Prostate gland (tissue), 2 donors: ENCODE measurements around the gene CACNA1E. TPM values are rescaled to one million over a fixed set of nuclear protein-coding genes. Genes with fewer than 3 reads are reported as not detected.

Source experiments
- DNase-seq: peaks from one replicate; pipeline ENCODE4 v3.0.0-alpha.2; 2019; ENCODE audit warnings: low spot score
- H3K27ac ChIP-seq, 2 donors: fragments of 200-600 bp; sonication (generic); 2 replicates each; pipeline ENCODE4 v1.5.1; 2017 to 2019
- H3K27me3 ChIP-seq: fragments of 200-600 bp; sonication (generic); replicated peaks from 2 replicates; pipeline ENCODE4 v1.5.1; 2019; ENCODE audit not compliant: insufficient read depth
- H3K36me3 ChIP-seq, 2 donors: fragments of 200-600 bp; sonication (generic); 1 replicate in 1 of 2; 2 replicates in 1 of 2; pipeline versions ENCODE4 v1.5.1 to v1.8.1; 2017 to 2019
- H3K4me1 ChIP-seq: fragments of 200-600 bp; sonication (generic); replicated peaks from 2 replicates; pipeline ENCODE4 v1.5.1; 2019
- H3K4me3 ChIP-seq, 2 donors: fragments of 200-600 bp; sonication (generic); 2 replicates each; pipeline ENCODE4 v1.5.1; 2017 to 2019
- H3K9me3 ChIP-seq: fragments of 200-600 bp; sonication (generic); 2 replicates; pipeline ENCODE4 v1.5.1; 2017
- POLR2A ChIP-seq: fragments of 450-650 bp; IDR thresholded peaks from one replicate; pipeline ENCODE4 v1.6.1; 2016; ENCODE audit warnings: antibody characterized with exemption, mild to moderate bottlenecking
- POLR2AphosphoS5 ChIP-seq: sonication (generic); formaldehyde crosslinking; IDR thresholded peaks from one replicate; pipeline ENCODE4 v1.6.1; 2017; ENCODE audit warnings: antibody characterized with exemption
- WGBS: methylation state at CpG from one replicate; pipeline ENCODE4 v1.1.5; 2018; 5-methylcytosine and 5-hydroxymethylcytosine counted together
- intact Hi-C: fragments of 100-400 bp; cut with DNase I; formaldehyde crosslinking; loops from one replicate; pipeline ENCODE4 v1.14.2; 2022
- total RNA-seq, 2 donors: library from RNA; depleted of rRNA; stranded (reverse); fragments of >200 nt; gene quantifications; one replicate each; pipeline ENCODE4 v1.1.0, GENCODE V29; 2016
- TF ChIP-seq, protein P1 (sequence below), 4 experiments: fragments of 200-600 bp in 2 of 4; fragments of 450-650 bp in 2 of 4; sonication (generic) in 2 of 4; IDR thresholded peaks; 1 replicate in 3 of 4; 2 replicates in 1 of 4; pipeline ENCODE4 v1.5.1; 2016 to 2019; ENCODE audit warnings: antibody characterized with exemption in 4 of 4, mild to moderate bottlenecking in 2 of 4, moderate library complexity in 2 of 4

Gene CACNA1E
- total RNA-seq, 2 donors from 2014 or later, result 4.1 TPM; not detected in 1

DNA sequence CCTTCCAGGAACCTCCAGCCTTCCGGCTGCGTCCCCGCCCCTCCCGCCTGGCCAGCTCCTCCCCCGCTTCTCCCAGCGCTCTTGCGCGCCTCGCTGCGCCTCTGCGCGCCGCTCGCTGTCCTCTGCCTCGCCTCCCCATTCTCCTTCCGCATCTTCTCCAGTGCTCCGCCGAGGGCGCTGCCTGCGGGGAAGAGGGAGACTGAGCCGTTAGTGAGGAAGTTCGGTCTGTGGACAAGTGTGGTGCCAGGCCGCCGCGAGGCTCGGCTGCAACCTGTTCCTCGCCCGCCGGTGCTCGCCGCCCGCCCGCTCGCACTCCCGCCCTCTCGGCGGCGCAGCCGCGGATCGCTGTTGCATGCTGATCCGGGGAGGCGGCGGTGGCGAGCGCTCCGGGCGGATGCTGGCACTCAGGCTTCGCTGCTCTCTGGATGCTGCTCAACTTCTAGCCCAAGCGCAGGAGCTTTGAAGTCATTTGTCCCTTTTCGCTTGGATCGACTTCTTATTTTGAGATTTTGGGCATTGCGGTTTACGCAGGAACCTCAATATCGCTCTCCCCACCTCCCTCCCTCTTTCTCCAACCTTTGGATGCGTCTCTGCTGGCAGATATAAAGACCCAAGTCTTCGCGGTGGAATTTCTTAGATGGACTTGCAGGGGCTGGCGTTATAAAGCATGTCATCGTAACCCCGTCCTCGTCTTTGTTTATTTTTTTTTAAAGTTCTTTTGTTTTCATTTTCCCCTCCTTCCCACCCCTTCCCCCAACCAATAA is 614 bp upstream of the CACNA1E start:
- 3% methylated on average over 62 of the region's 62 CpGs for WGBS
- no peaks in the 10 kb centered on the region for H3K36me3 ChIP-seq
- intact Hi-C loops, result no loop called here

GRCh38 chr1:181484821-181485220 is 1.5 kb downstream of the CACNA1E start:
- no peak for DNase-seq
- no peaks in the 10 kb centered on the region for H3K9me3 ChIP-seq
- intact Hi-C loops, result no loop called here
- no peaks in the 10 kb centered on the region for H3K4me1 ChIP-seq
- peaks cover 23% of the 10 kb centered on the region for H3K27me3 ChIP-seq
- 62% methylated on average over 2 of the region's 2 CpGs for WGBS
- no peak overlapping the region for H3K27ac ChIP-seq
- no peak overlapping the region for H3K4me3 ChIP-seq
- no peak for TF ChIP-seq POLR2A
- TF ChIP-seq, protein P1, sequence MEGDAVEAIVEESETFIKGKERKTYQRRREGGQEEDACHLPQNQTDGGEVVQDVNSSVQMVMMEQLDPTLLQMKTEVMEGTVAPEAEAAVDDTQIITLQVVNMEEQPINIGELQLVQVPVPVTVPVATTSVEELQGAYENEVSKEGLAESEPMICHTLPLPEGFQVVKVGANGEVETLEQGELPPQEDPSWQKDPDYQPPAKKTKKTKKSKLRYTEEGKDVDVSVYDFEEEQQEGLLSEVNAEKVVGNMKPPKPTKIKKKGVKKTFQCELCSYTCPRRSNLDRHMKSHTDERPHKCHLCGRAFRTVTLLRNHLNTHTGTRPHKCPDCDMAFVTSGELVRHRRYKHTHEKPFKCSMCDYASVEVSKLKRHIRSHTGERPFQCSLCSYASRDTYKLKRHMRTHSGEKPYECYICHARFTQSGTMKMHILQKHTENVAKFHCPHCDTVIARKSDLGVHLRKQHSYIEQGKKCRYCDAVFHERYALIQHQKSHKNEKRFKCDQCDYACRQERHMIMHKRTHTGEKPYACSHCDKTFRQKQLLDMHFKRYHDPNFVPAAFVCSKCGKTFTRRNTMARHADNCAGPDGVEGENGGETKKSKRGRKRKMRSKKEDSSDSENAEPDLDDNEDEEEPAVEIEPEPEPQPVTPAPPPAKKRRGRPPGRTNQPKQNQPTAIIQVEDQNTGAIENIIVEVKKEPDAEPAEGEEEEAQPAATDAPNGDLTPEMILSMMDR (IDR thresholded peaks at IDR 0.05), result no peak
- TF ChIP-seq POLR2AphosphoS5, result no peak
- H3K36me3 ChIP-seq, result no peaks in the 10 kb centered on the region

More for the DNA sequence above, 614 bp upstream of the CACNA1E start:
- Histone ChIP-seq H3K9me3 (no peaks in the 10 kb centered on the region), H3K27me3 (peaks cover 23% of the 10 kb centered on the region), H3K27ac (no peak overlapping the region), H3K4me1 (no peaks in the 10 kb centered on the region), H3K4me3 (peak overlapping the region in 1 of 2 donors; percentile 9)
- peak; percentile 15 for DNase-seq
- TF ChIP-seq, protein P1 (IDR thresholded peaks at IDR 0.05), result peak in 1 of 4 experiments; percentile 16
- TF ChIP-seq POLR2A, result no peak

DNA sequence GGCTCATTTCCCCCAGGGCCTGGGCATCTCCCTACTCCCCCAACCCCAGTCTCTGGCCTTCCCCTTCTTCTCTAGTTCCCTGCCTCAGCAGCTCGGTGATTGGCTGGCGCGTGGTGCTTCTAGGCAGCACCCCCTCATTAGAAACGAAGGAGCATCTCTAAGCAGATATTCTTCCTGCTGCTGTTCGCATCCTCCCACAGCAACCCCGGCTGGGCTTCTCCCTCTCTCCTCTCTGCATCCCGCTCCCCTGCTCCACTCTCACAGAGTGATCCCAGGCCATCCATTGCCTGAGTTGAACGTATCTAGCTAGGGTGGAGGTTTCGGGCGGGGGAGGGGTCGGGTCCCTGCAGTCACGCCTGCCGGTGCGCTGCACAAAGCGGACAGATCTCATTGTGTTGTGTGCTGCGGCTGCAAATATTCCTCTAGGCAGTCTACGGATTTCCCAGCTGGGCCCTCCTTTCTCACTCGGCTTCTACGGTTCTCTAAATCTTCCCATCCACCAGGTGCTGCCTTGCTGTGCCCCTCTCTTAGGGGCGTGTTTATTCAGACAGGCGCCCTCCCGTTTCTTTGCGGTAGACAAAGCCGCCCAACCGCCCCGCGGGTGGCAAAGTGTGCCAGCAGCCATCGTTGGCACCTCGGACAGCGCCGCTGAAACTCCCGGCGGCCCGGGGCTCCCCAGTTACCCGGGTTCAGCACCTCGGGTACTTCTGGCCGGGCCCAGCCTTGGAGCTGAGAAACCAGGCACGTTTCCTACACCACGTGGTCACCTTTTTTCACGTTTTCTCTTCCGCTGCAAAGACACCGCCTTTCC is 2.2 kb downstream of the CACNA1E start:
- intact Hi-C loops, result no loop called here
- Histone ChIP-seq H3K27ac (no peak overlapping the region), H3K4me1 (no peaks in the 10 kb centered on the region), H3K9me3 (no peaks in the 10 kb centered on the region), H3K36me3 (no peaks in the 10 kb centered on the region), H3K27me3 (peaks cover 23% of the 10 kb centered on the region), H3K4me3 (no peak overlapping the region)
- WGBS, result 4% methylated on average over 42 of the region's 42 CpGs
- TF ChIP-seq POLR2A (no peak), POLR2AphosphoS5 (no peak)
- TF ChIP-seq, protein P1 (IDR thresholded peaks at IDR 0.05), result no peak
- DNase-seq, result no peak

- Histone ChIP-seq H3K27me3 (peaks cover 23% of the 10 kb centered on the region), H3K27ac (no peak overlapping the region), H3K36me3 (no peaks in the 10 kb centered on the region), H3K4me3 (no peak overlapping the region), H3K9me3 (no peaks in the 10 kb centered on the region), H3K4me1 (no peaks in the 10 kb centered on the region)
- WGBS, result 6% methylated on average over 8 of the region's 8 CpGs
- no peak for TF ChIP-seq POLR2A
- intact Hi-C loops, result no loop called here
- DNase-seq, result no peak
Observed at GRCh38 chr1:181486098-181486420, 2.7 kb downstream of the CACNA1E start.

GRCh38 chr1:181488866-181489265 is 5.5 kb downstream of the CACNA1E start:
- no peak for DNase-seq
- 88% methylated on average over 1 of the region's 1 CpG for WGBS
- Histone ChIP-seq H3K9me3 (no peaks in the 10 kb centered on the region), H3K4me1 (no peaks in the 10 kb centered on the region), H3K27me3 (peaks cover 14% of the 10 kb centered on the region), H3K4me3 (no peak overlapping the region), H3K27ac (no peak overlapping the region), H3K36me3 (no peaks in the 10 kb centered on the region)
- TF ChIP-seq, protein P1 (IDR thresholded peaks at IDR 0.05), result no peak
- TF ChIP-seq POLR2A, result no peak
- TF ChIP-seq POLR2AphosphoS5, result no peak
- intact Hi-C loops, result no loop called here
